Stimulated activated effector memory CD8-positive, alpha-beta T cell treated with anti-CD3 and anti-CD28 coated beads, Interleukin-12 subunit alpha, Interleukin-12 subunit beta, amount 100 ng/mL, for 72 hours (primary cell): Measurements from ENCODE around the gene GRIA2.
"Not testable (repeated sequence)": the region's sequence is repeated elsewhere in the genome, so short reads cannot be mapped to it uniquely, and the experiment has no call there.

Source experiments
- ATAC-seq: fragments of 150-1000 bp; cut with Tn5 transposase; 2 replicates; pipeline ENCODE4 v1.10.0; 2021
- DNase-seq, 2 donors: peaks; one replicate each; pipeline ENCODE4 v3.0.0; 2021 to 2022; ENCODE audit warnings: low spot score in 2 of 2
- H3K27ac Mint-ChIP-seq: one replicate; pipeline ENCODE4 v1.8.0; 2022; ENCODE audit warnings: mild to moderate bottlenecking, mixed read lengths
- H3K36me3 Mint-ChIP-seq: one replicate; pipeline ENCODE4 v1.8.0; 2022; ENCODE audit warnings: mild to moderate bottlenecking, mixed read lengths
- H3K4me1 Mint-ChIP-seq: one replicate; pipeline ENCODE4 v1.8.0; 2022; ENCODE audit warnings: mixed read lengths
- H3K4me3 Mint-ChIP-seq: one replicate; pipeline ENCODE4 v1.8.0; 2022; ENCODE audit warnings: mild to moderate bottlenecking, mixed read lengths
- H3K9me3 Mint-ChIP-seq: one replicate; pipeline ENCODE4 v1.8.0; 2022; ENCODE audit warnings: mixed read lengths

The GRIA2 gene

GRCh38 chr4:157220371-157220881, at the start of gene GRIA2:
GRIA2 (plus strand) TSS chr4:157220728; CDS start chr4:157221043, 315 bp downstream.
- Mint-ChIP-seq H3K4me1 (peaks cover 5% of the 10 kb centered on the region), H3K27ac (no peak within 1 kb of the TSS), H3K36me3 (no peaks in the 10 kb centered on the region), H3K9me3 (peaks cover 16% of the 10 kb centered on the region), H3K4me3 (no peak within 1 kb of the TSS)
- DNase-seq = no peak
- ATAC-seq = no peak

- H3K4me3 Mint-ChIP-seq = no peak overlapping the region
- ATAC-seq = no peak
- H3K9me3 Mint-ChIP-seq = peaks cover 7% of the 10 kb centered on the region
- no peaks in the 10 kb centered on the region for H3K4me1 Mint-ChIP-seq
- no peaks in the 10 kb centered on the region for H3K36me3 Mint-ChIP-seq
- no peak overlapping the region for H3K27ac Mint-ChIP-seq
- DNase-seq = no peak
Observed at GRCh38 chr4:157172011-157172410, 48.5 kb upstream of the GRIA2 start.

- not testable (repeated sequence) for H3K36me3 Mint-ChIP-seq, H3K9me3 Mint-ChIP-seq, H3K4me1 Mint-ChIP-seq, DNase-seq, ATAC-seq, H3K27ac Mint-ChIP-seq, H3K4me3 Mint-ChIP-seq
Observed at GRCh38 chr4:157180268-157180667, 40.3 kb upstream of the GRIA2 start.

GRCh38 chr4:157184300-157184699, 36.2 kb upstream of the GRIA2 start:
- ATAC-seq (no peak), DNase-seq (no peak)
- Mint-ChIP-seq H3K4me3 (no peak overlapping the region), H3K9me3 (peaks cover 20% of the 10 kb centered on the region), H3K27ac (no peak overlapping the region), H3K36me3 (no peaks in the 10 kb centered on the region), H3K4me1 (no peaks in the 10 kb centered on the region)

- no peak for DNase-seq
- Mint-ChIP-seq H3K27ac (no peak overlapping the region), H3K36me3 (no peaks in the 10 kb centered on the region), H3K9me3 (peaks cover 24% of the 10 kb centered on the region), H3K4me1 (no peaks in the 10 kb centered on the region), H3K4me3 (no peak overlapping the region)
- ATAC-seq = no peak
Observed at GRCh38 chr4:157185363-157185762, 35.2 kb upstream of the GRIA2 start.

- H3K4me3 Mint-ChIP-seq = no peak overlapping the region
- DNase-seq (no peak), ATAC-seq (no peak)
- H3K27ac Mint-ChIP-seq = no peak overlapping the region
- no peaks in the 10 kb centered on the region for H3K36me3 Mint-ChIP-seq
- no peaks in the 10 kb centered on the region for H3K4me1 Mint-ChIP-seq
- peaks cover 6% of the 10 kb centered on the region for H3K9me3 Mint-ChIP-seq
Observed at GRCh38 chr4:157195374-157195773, 25.2 kb upstream of the GRIA2 start.

GRCh38 chr4:157196046-157196445, 24.5 kb upstream of the GRIA2 start:
- no peaks in the 10 kb centered on the region for H3K4me1 Mint-ChIP-seq
- no peak overlapping the region for H3K27ac Mint-ChIP-seq
- H3K36me3 Mint-ChIP-seq = no peaks in the 10 kb centered on the region
- H3K9me3 Mint-ChIP-seq = peaks cover 4% of the 10 kb centered on the region
- no peak overlapping the region for H3K4me3 Mint-ChIP-seq
- ATAC-seq (no peak), DNase-seq (no peak)

GRCh38 chr4:157204634-157205244, 15.8 kb upstream of the GRIA2 start:
- no peak for DNase-seq
- Mint-ChIP-seq H3K27ac (no peak overlapping the region), H3K9me3 (peaks cover 10% of the 10 kb centered on the region), H3K4me3 (no peak overlapping the region), H3K4me1 (no peaks in the 10 kb centered on the region), H3K36me3 (no peaks in the 10 kb centered on the region)
- no peak for ATAC-seq

- no peak overlapping the region for H3K27ac Mint-ChIP-seq
- ATAC-seq (no peak), DNase-seq (no peak)
- H3K4me3 Mint-ChIP-seq = no peak overlapping the region
- H3K9me3 Mint-ChIP-seq = peaks cover 18% of the 10 kb centered on the region
- peaks cover 5% of the 10 kb centered on the region for H3K4me1 Mint-ChIP-seq
- H3K36me3 Mint-ChIP-seq = no peaks in the 10 kb centered on the region
Observed at GRCh38 chr4:157217708-157218107, 2.8 kb upstream of the GRIA2 start.

- H3K36me3 Mint-ChIP-seq = no peaks in the 10 kb centered on the region
- peaks cover 5% of the 10 kb centered on the region for H3K4me1 Mint-ChIP-seq
- H3K9me3 Mint-ChIP-seq = peaks cover 19% of the 10 kb centered on the region
- H3K4me3 Mint-ChIP-seq = no peak overlapping the region
- no peak for ATAC-seq
- no peak for DNase-seq
- no peak overlapping the region for H3K27ac Mint-ChIP-seq
Observed at GRCh38 chr4:157219711-157220370, 687 bp upstream of the GRIA2 start.

- Mint-ChIP-seq H3K36me3 (no peaks in the 10 kb centered on the region), H3K27ac (no peak overlapping the region), H3K4me1 (peaks cover 5% of the 10 kb centered on the region), H3K4me3 (no peak overlapping the region), H3K9me3 (peaks cover 14% of the 10 kb centered on the region)
- ATAC-seq (no peak), DNase-seq (no peak)
Observed at GRCh38 chr4:157221426-157221894, 932 bp downstream of the GRIA2 start.

GRCh38 chr4:157221895-157222770, 1.6 kb downstream of the GRIA2 start:
- peaks cover 5% of the 10 kb centered on the region for H3K4me1 Mint-ChIP-seq
- peaks cover 10% of the 10 kb centered on the region for H3K9me3 Mint-ChIP-seq
- no peak overlapping the region for H3K4me3 Mint-ChIP-seq
- DNase-seq (no peak), ATAC-seq (no peak)
- no peak overlapping the region for H3K27ac Mint-ChIP-seq
- no peaks in the 10 kb centered on the region for H3K36me3 Mint-ChIP-seq

GRCh38 chr4:157222771-157223160, 2.2 kb downstream of the GRIA2 start:
- H3K9me3 Mint-ChIP-seq = peaks cover 12% of the 10 kb centered on the region
- no peak for DNase-seq
- no peaks in the 10 kb centered on the region for H3K36me3 Mint-ChIP-seq
- no peak for ATAC-seq
- H3K4me1 Mint-ChIP-seq = peaks cover 5% of the 10 kb centered on the region
- no peak overlapping the region for H3K27ac Mint-ChIP-seq
- no peak overlapping the region for H3K4me3 Mint-ChIP-seq

- DNase-seq (no peak), ATAC-seq (no peak)
- Mint-ChIP-seq H3K27ac (no peak overlapping the region), H3K9me3 (peaks cover 12% of the 10 kb centered on the region), H3K4me3 (no peak overlapping the region), H3K4me1 (peaks cover 5% of the 10 kb centered on the region), H3K36me3 (no peaks in the 10 kb centered on the region)
Observed at GRCh38 chr4:157223456-157223855, 2.9 kb downstream of the GRIA2 start.

GRCh38 chr4:157225096-157225495, 4.6 kb downstream of the GRIA2 start:
- ATAC-seq (no peak), DNase-seq (no peak)
- Mint-ChIP-seq H3K4me3 (no peak overlapping the region), H3K27ac (no peak overlapping the region), H3K9me3 (peaks cover 9% of the 10 kb centered on the region), H3K36me3 (no peaks in the 10 kb centered on the region), H3K4me1 (peaks cover 5% of the 10 kb centered on the region)
